A549 (cell line): ENCODE data around the gene SLC38A2.

Experiments
- CTCF ChIP-seq: fragments of >200 bp; sonication (Bioruptor Twin); formaldehyde crosslinking; IDR thresholded peaks from 3 replicates; pipeline ENCODE4 v1.5.1; 2016
- ELK1 ChIP-seq: fragments of 150-350 bp; IDR thresholded peaks from 2 replicates; pipeline ENCODE4 v1.6.1; 2014; ENCODE audit warnings: low read depth, mild to moderate bottlenecking, low read length
- RFX5 ChIP-seq: fragments of 450-650 bp; IDR thresholded peaks from 2 replicates; pipeline ENCODE4 v1.7.1; 2014; ENCODE audit warnings: antibody characterized with exemption, mild to moderate bottlenecking, moderate library complexity

- TF ChIP-seq ELK1 (no peak), CTCF (no peak), RFX5 (no peak)
Observed at GRCh38 chr12:46400406-46400805, 27.8 kb upstream of the SLC38A2 start.
